NCI-H526 treated with DMSO at 0.1 percent for 48 hours (cell line): ENCODE measurements around the gene DHX57.

Experiments used
- DNase-seq: peaks from one replicate; lab custom pipeline; 2025; lab: John Stamatoyannopoulos, UW

Gene DHX57, protein sequence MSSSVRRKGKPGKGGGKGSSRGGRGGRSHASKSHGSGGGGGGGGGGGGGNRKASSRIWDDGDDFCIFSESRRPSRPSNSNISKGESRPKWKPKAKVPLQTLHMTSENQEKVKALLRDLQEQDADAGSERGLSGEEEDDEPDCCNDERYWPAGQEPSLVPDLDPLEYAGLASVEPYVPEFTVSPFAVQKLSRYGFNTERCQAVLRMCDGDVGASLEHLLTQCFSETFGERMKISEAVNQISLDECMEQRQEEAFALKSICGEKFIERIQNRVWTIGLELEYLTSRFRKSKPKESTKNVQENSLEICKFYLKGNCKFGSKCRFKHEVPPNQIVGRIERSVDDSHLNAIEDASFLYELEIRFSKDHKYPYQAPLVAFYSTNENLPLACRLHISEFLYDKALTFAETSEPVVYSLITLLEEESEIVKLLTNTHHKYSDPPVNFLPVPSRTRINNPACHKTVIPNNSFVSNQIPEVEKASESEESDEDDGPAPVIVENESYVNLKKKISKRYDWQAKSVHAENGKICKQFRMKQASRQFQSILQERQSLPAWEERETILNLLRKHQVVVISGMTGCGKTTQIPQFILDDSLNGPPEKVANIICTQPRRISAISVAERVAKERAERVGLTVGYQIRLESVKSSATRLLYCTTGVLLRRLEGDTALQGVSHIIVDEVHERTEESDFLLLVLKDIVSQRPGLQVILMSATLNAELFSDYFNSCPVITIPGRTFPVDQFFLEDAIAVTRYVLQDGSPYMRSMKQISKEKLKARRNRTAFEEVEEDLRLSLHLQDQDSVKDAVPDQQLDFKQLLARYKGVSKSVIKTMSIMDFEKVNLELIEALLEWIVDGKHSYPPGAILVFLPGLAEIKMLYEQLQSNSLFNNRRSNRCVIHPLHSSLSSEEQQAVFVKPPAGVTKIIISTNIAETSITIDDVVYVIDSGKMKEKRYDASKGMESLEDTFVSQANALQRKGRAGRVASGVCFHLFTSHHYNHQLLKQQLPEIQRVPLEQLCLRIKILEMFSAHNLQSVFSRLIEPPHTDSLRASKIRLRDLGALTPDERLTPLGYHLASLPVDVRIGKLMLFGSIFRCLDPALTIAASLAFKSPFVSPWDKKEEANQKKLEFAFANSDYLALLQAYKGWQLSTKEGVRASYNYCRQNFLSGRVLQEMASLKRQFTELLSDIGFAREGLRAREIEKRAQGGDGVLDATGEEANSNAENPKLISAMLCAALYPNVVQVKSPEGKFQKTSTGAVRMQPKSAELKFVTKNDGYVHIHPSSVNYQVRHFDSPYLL (N-terminal part only)

DNA sequence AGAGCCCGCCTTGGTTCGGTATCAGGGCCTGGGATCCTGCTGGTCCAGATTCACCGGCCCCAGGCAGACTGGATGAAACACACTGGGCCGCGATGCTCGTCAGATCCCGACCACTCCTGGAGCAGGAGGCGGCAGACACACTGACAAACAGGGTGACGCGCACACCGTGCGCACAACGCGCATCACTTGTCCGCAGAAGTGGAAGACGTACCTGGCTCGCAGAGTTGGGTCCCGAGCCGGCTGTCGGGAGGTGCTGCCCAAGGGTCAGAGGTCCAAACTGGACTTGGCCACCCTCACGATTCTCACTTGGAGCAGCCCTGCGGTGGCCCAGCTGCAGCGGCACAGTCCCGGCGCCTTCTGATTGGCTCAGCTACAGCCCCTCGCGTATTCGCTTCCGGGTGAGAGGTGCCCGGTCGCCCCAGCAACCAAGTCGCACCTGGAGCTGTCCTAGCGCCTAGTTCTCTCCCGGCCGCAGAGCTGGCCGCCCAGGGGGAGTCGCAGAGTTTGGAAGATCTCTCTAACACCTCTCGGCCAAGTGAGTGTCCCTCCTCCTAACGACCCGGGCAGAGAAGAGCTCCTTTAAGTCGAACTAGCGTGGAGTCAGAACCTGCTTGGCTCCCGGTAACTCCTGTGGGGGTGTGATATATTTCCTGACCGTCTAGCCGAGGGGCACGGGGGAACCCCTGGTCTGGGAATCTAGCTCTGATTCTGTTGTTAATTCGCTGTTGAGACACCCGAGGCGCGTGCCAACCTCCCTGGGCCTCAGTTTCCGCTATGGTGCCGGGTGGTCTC lies at the start of gene DHX57, which contains the start of gene MORN2:
TSS of gene DHX57 (minus strand) at position 359 of the 792 bp plus-strand sequence. CDS start 7,529 bp downstream, outside the sequence.
TSS of gene MORN2 (plus strand) at position 401 of the 792 bp plus-strand sequence.
- peak; percentile 77 for DNase-seq

DNA sequence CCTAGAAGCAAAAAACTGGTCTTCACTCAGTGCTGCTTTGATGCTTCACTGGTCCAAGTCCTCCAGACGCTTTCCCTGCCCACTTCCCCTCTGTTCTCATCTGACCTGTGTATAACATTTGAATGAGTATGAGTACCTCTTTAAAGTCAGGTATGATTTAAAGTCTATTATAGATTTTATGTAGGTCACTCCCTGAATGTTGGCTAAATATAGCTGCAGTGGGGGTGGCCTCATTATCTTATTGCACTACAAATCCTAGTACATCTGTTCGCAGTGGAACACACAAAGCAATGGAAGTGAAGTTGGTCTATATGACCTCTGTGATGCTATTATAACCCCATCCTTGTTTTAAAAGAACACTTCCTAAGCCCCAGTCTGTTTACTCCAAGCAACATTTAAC lies 47.2 kb upstream of the DHX57 start:
- no peak for DNase-seq

DNA sequence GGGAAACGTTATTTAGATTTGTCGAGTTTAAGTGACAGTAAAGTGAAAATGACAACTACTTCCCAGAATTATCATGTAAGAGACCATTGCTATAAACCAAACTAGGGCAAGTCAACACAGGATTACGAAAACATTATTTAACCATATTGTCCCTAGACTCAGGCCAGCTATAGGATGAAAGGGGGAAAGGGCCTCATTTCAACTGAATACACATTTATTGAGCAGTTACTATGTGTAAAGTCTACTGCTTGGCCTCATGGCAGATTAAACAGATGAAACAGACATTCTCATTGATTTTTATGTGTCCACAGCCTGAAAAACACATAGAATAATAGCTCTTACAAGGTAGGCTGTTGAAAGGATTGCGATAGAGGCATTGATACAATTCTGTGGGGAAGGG lies 46.7 kb upstream of the DHX57 start:
- DNase-seq: no peak

DNA sequence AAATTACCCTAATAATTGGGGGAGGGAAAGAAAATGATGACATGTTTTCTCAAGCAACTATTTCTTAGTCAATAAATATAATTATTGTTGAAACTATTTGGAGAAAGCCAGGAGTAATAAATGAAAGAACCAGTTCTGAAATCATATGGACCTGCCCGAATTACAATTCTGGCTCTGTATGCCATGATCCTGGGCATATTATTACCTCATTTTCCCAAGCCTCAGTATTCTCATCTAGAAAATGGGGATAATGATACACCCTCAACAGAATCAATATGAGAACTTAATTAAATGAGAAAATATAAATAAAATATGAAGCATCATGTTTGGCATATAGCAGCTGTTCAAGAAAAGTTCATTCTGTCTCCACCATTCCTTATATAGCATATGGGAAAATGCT lies 36.9 kb upstream of the DHX57 start:
- DNase-seq: no peak

DNA sequence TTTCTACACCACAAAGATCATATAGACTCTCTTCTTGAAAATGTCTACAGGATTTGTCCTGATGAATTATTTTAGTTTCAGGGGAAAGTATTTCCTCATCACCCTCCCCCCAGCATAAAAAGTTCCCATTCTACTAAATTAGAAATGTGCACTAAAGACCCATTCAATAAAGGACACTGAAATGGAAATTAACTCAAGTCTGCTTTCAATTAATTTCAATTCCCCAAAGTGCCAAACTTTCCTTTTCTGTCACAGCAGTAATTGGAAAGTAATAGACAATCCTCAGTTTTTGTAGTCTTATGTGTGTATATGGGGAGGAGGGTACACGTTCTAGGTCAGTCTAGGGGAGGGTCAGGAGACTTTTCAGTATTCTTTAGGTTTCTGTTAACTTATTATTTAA lies 35.5 kb upstream of the DHX57 start:
- DNase-seq: no peak

DNA sequence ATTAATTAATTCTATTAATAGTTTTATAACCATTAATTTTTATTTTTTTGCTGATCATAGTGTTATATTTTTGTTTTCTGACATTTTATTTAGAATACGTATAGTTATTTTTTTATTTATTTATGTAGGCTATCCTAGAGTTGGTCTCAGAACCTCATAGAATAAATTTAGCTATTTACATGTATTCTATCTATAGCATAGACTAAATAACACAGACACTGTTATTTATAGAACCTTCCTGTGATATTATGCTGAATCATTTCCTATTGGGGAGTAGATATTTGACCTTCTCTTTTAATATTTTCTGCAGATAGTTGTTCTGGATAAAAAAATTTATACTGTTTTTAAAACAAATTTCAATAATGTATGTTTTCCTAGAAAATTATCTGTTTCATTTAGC lies 34.1 kb upstream of the DHX57 start:
- no peak for DNase-seq

DNA sequence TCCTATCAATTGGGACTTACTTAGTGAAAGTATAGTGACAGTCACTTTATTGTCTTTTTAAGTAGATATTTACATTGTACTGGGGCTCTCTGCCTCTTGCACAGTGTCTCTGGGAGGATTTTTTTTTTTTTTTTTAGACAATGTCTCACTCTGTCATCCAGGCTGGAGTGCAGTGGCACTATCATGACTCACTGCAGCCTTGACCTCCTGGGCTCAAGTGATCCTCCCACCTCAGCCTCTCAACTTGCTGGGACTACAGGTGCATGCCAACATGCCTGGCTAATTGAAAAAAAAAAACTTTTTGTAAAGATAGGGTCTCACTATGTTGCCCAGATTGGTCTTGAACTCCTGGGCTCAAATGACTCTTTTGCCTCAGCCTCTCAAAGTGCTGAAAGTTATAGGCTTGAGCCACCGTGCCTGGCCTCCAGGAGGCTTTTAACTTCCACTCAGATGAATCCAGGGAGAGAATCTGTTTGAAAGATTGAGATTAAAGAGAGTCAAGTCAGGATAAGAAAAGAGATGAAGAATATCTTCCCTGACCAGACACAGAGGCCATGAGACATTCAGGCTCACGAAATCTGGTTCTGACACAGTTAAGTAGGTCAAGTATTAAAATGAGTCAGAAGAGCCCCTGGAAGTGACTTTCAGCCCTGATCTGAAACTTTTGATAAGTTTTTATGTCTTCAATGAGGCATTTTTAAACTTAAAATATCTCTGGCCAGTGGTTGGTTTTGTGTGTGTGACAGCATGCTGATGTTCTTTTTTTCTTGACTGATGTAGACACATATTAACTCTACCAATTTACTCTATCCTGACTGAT lies 32.2 kb upstream of the DHX57 start:
- no peak for DNase-seq

DNA sequence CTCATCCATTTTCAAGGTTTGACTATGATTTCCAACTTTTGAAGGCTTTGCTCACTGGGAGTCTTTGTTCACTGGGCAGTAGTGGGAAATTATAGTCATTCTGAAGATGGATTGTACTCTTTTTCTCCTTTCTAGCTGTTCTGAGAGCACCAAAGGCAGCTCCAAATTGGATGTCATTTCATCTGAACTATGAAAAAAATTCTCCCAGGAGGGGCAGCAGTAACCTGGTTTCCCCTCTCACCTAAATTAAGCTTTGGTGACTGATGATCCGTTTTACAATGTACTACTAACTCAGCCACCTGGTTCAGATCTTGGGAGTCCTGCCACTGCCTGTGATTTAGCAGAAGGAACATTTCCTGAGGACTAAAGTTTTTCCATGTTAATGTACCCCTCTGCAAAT lies 31.5 kb upstream of the DHX57 start:
- DNase-seq: no peak

DNA sequence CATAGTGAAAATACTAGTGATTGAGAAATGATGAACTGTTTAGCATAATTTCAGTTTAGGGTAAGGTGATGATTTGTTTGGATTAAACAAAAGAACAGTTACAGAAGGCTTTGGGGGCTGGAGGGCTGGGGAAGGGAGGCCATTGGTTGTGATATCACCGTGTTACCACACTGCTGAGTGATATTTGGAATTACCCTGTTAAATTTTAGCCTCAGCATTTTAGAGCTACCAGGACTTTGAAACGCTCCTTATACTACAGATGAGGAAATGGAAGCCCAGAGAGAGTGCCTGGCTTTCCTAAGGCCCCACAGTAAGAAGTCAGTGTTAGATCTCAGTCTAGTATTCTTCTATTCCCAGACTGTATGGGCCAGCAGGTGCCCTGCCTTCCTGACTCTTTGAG lies 29.5 kb upstream of the DHX57 start:
- DNase-seq: no peak

DNA sequence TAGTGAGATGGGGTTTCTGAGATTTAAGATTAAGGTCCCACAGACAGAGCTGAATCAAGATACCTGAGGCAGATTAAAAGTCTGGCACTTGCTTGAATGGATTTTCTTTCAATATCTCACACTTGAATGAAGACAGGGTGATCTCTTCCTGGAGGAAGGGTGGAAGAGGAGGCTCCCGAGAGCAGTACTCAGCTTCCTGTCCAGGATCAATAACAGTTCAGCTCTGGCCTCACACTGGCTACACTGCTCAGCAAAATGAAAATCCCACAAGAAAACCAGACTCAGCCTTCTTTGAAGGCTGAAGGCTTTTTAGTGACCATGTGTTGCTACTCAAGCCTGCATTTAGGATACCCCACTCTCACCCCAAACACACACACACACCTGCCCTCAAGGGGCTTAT lies 25.0 kb upstream of the DHX57 start:
- no peak for DNase-seq

DNA sequence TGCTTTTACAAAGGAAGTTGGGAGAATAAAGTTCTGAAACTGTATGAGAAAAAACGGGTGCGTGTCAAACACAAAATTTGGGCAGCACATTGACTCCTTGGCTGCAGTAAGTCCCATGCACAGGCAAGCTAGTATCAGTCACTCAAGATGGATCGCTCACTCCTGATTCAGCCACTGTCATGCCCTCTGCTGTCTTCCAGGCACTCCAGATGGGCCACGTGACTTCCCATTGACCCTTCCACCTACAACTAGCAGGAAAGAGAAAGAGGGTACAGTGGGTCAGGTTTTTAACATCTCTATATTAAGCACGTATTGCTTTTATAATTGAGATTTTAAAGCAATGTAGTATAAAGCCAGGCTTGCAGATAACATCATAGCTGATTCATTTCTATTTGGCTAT lies 22.5 kb upstream of the DHX57 start:
- no peak for DNase-seq

DNA sequence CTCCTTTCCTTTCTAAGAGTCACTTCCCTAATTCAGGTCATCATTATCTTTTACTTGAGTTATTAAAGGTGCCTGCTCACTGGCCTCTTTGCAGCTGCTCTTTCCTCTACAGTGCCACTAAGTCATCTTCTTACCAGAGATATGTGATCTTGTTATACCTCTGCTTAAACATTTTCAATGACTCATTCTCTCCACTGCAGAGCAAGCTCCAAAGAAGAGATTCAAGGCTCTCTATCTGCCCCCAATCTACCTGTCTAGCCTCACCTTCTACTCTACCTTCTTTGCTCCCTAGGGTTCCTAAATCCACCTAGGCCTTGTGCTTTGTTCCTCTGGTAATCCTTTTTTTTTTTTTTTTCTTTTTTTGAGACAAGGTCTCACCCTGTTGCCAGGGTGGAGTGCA lies 17.1 kb upstream of the DHX57 start:
- no peak for DNase-seq

DNA sequence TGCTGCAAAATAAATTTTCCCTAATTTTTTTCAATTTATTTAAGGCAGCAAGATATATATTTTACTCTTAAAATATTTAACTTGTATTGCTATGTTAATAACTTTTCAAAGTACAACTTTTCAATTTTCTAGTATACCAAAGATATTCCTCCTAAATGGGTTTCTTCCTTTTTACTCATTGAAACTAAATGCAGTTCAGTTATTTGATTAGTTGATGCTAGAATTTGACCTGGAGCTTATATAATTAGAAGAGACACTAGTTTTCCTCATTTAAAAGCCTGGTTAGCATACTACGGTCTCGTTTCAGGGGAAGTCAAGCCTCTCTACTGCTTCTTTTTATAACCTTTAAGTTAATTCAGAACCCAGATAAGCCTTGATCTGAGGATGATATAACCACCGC lies 13.8 kb upstream of the DHX57 start, which contains the start of gene ARHGEF33:
TSS of gene ARHGEF33 (plus strand) at position 301 of the 400 bp plus-strand sequence. CDS start 29,573 bp downstream, outside the sequence.
- DNase-seq: no peak

DNA sequence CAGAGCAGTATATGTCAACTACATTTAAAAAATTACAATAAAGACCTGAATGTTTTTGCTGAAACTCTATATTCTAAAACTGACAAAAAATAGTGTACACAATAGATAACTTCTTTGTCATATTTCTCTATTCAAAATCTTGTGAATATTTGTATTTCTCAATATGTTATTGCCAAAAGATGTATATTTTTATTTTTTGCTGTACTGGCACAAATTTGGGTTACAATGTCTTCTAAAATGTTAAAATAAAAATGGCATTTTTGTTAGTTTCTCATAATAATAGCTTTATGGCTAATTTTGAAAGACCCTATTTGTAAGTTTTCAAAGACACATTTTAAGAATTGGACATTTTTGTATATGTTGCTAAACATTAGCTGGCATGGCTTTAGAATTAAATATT lies 13.3 kb upstream of the DHX57 start:
- DNase-seq: no peak

DNA sequence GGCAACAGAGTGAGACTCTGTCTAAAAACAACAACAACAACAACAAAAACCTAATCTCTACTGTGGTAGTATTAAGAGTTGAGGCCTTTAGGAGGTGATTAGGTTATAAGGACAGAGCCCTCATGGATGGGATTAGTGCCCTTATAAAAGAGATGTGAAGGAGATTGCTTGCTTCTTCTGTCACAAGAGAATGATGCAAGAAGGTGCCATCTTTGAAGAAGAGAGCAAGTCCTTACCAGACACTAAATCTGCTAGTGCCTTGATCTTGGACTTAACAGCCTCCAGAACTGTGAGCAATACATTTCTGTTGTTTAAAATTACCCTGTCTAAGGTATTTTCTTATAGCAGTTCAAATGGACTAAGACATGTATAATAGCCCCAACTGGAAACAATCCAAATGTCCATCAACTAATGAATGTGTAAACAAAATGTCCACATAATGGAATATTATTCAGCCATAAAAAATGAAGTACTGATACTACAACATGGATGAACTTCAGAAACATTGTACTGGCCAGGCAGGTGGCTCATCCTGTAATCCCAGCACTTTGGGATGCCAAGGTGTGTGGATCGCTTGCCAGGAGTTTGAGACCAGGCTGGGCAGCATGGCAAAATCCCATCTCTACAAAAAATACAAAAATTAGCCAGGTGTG lies 12.3 kb upstream of the DHX57 start:
- no peak for DNase-seq

DNA sequence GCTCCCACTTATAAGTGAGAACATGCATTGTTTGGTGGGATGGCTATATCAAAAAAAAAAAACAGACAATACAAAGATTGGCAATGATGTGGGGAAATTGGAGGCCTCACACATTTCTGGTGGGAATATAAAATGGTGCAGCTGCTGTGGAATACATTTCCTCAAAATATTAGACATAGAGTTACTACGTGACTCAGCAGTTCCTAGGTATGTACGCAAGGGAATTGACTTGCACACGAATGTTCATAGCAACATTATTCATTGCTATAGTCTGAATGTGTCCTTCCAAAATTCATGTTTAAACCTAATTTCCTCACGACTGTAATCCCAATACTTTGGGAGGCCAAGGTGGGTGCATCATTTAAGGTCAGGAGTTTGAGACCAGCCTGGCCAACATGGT lies 11.6 kb upstream of the DHX57 start:
- no peak for DNase-seq

DNA sequence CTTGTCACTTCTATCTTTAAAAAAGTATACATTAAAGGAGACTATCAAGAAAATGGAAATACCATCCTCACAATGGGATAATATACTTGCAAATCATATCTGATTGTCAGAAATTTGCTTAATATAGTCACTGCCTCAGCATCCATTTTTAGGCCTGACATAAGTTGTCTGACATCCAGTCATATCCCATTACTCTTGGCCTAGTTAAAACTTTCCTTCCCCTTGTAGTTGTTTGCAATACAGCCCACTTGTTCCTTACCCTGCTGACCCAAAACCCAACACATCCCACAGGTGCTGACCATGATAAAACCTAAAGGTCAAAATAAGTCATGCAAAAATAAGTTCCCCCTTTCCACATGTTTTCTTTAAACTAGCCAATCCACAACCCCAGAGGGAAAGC lies 10.3 kb upstream of the DHX57 start:
- no peak for DNase-seq

DNA sequence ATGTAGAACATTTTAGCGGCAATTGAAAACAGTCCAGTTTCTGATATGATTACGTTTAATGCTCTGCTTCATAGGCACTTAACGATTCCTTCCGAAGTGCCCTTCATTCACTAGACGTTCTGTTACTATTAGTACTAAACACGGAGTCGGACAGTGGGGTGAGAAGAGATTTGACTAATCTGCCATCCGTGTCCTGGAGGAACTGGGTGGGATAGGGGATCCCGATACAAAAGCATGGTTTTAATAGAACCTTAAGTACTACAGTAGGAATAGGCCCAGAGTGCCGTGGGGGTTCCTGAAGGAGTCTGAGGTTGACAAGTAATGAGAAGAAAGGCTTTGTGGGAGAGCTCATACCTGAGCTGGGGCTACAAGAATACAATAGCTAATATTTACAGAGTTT lies 673 bp upstream of the DHX57 start:
- DNase-seq: no peak

DNA sequence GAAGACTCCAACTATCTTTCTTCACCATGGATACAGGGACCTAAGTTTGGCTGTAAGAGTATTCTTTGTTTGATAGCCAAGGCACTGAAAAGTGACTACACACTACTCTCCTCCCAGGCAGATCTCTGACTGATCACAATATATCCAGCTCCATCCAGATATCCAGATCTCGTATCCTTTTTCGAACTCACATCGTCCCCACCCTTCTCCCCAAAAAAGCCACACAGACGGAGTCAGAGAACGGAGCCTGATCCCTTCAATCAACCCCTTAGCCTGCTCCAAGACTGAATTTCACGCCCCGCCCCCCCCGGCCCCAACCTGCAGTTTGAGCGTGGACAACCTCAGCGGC lies 533 bp downstream of the DHX57 start:
- DNase-seq: no peak

DNA sequence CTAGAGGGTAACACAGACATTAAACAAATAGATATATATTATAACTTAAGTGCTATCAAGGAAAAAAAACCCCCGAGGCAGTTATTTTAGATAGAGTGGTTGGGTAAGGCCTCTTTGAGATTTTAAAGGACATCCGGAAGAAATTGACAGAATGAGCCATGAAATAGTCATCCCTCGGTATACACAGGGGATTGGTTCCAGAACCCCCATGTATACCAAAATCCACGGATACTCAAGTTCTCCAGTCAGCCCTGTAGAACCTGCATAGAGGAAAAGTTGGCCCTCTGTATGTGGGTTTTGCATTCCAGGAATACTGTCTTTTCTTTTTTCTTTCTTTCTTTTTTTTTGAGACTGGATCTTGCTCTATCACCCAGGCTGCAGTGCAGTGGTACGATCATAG lies 2.0 kb downstream of the DHX57 start:
- no peak for DNase-seq
